ENCODE results near the gene GPR156.

GRCh38 chr3:120181632-120182031 is 103.4 kb downstream of the GPR156 start:
- TF ChIP-seq EGR1 (IDR thresholded peaks at IDR 0.05), result no peak
- TF ChIP-seq RAD21 (IDR thresholded peaks at IDR 0.05; ENCODE audit: low read depth), result peak; percentile 32
- TF ChIP-seq REST (IDR thresholded peaks at IDR 0.05; ENCODE audit: low read depth), result no peak
- no peak for TF ChIP-seq MAX (IDR thresholded peaks at IDR 0.05)
- TF ChIP-seq EP300 (IDR thresholded peaks at IDR 0.05; ENCODE audit: borderline replicate concordance), result no peak
- TF ChIP-seq CREB1 (IDR thresholded peaks at IDR 0.05; ENCODE audit: low read depth), result no peak
